K562 (cell line): Measurements from ENCODE around the gene LATS1. TPM values are rescaled to one million over a fixed set of nuclear protein-coding genes. Genes with fewer than 3 reads are reported as not detected.
A peak's percentile ranks its signal among the peaks of the same experiment; 100 is the strongest.

Experiments used
- ARHGAP35 ChIP-seq: fragments of 450-650 bp; IDR thresholded peaks from 2 replicates; pipeline ENCODE4 v1.6.1; 2018; ENCODE audit not compliant: partially characterized antibody
- CCAR2 ChIP-seq: fragments of 200-400 bp; formaldehyde crosslinking; IDR thresholded peaks from 2 replicates; pipeline ENCODE4 v1.6.1; 2017; ENCODE audit warnings: mild to moderate bottlenecking, low read depth, low read length
- DACH1 ChIP-seq: fragments of 450-650 bp; IDR thresholded peaks from 2 replicates; pipeline ENCODE4 v1.6.1; 2018; ENCODE audit not compliant: partially characterized antibody
- ERF ChIP-seq: fragments of 450-650 bp; formaldehyde crosslinking; IDR thresholded peaks from 2 replicates; pipeline ENCODE4 v1.4.0; 2020; ENCODE audit warnings: mild to moderate bottlenecking, mixed read lengths
- HBP1 ChIP-seq: fragments of 450-650 bp; formaldehyde crosslinking; IDR thresholded peaks from 2 replicates; pipeline ENCODE4 v1.4.0; 2022; ENCODE audit warnings: missing genetic modification characterization
- HOMEZ ChIP-seq: fragments of 250-450 bp; sonication (Bioruptor Pico); IDR thresholded peaks from 2 replicates; pipeline ENCODE4 v1.4.0; 2020; ENCODE audit warnings: mild to moderate bottlenecking, moderate library complexity
- KDM2B ChIP-seq: fragments of 250-450 bp; sonication (Bioruptor Pico); IDR thresholded peaks from 2 replicates; pipeline ENCODE4 v1.8.0; 2021; ENCODE audit warnings: mild to moderate bottlenecking, moderate library complexity
- MTA1 ChIP-seq: fragments of 450-650 bp; IDR thresholded peaks from 2 replicates; pipeline ENCODE4 v1.6.1; 2017; ENCODE audit warnings: borderline replicate concordance
- NR4A1 ChIP-seq, 2 experiments: fragments of 250-450 bp in 1 of 2; fragments of 450-650 bp in 1 of 2; sonication (Bioruptor Pico) in 1 of 2; IDR thresholded peaks; 2 replicates each; pipeline versions ENCODE4 v1.4.0 to v1.6.1; 2016 to 2020; ENCODE audit warnings: mild to moderate bottlenecking in 2 of 2, missing compliant biosample characterization in 1 of 2, missing genetic modification characterization in 1 of 2, moderate library complexity in 1 of 2
- PBX2 ChIP-seq, 2 experiments: IDR thresholded peaks in 1 of 2; conservative IDR thresholded peaks in 1 of 2; 2 replicates each; pipeline ENCODE4 v1.6.1; 2016; ENCODE audit warnings: low read depth in 2 of 2, mild to moderate bottlenecking in 1 of 2, missing compliant biosample characterization in 1 of 2, missing genetic modification characterization in 1 of 2, moderate library complexity in 1 of 2
- ZNF398 ChIP-seq: fragments of 250-450 bp; sonication (Bioruptor Pico); IDR thresholded peaks from 2 replicates; pipeline ENCODE4 v1.8.0; 2021; ENCODE audit warnings: moderate library complexity, mild to moderate bottlenecking, inconsistent platforms
- ZNF57 ChIP-seq: fragments of 450-650 bp; formaldehyde crosslinking; IDR thresholded peaks from 2 replicates; pipeline ENCODE4 v1.4.0; 2020; ENCODE audit warnings: mild to moderate bottlenecking, moderate library complexity
- polyA plus RNA-seq, 8 experiments: library from polyadenylated mRNA; depleted of rRNA in 4 of 8; stranded (reverse) in 5 of 8; unstranded in 3 of 8; fragments of >200 nt; fragmentation: Nextera tagmentation in 2 of 8; fragmentation: Illumina TruSeq in 1 of 8; extraction: Ambion mirVana in 2 of 8; extraction: Trizol in 1 of 8; gene quantifications; 2 replicates each; pipeline versions ENCODE4 v1.2.1 to v1.2.3, GENCODE V29; 2011 to 2014; ENCODE audit warnings: inconsistent platforms in 1 of 8, missing spikeins in 1 of 8
- total RNA-seq, 7 experiments: library from RNA; depleted of rRNA in 6 of 7; stranded (reverse); fragments of >200 nt in 6 of 7; fragmentation: Illumina TruSeq in 2 of 7; extraction: Trizol in 2 of 7; gene quantifications; 2 replicates each; pipeline versions ENCODE4 v1.2.1 to v1.2.3, GENCODE V29; 2011 to 2021; ENCODE audit warnings: low replicate concordance in 1 of 7

The LATS1 gene
- total and polyA plus RNA-seq, 9 of the 15 experiments (the other 6 are each of a cell fraction or from before 2014, with no cell fraction given), result 5.0 to 36.3 (median 18.4) TPM

GRCh38 chr6:149648148-149649145 lies 69.5 kb downstream of the LATS1 start, which contains the start of gene KATNA1 (continued):
- TF ChIP-seq ERF (CRISPR knock-in tag), result 0 out of 2 replicates have a peak, but pooled peaks have one; percentile 38
- no peak for TF ChIP-seq ZNF398 (CRISPR knock-in tag)
- TF ChIP-seq HOMEZ, result peak; percentile 77; the same call in 1 of the 2 replicates
- TF ChIP-seq ZNF57 (CRISPR knock-in tag), result no peak
- TF ChIP-seq CCAR2, result no peak
- no peak for TF ChIP-seq DACH1
- TF ChIP-seq HBP1, result 0 out of 2 replicates have a peak, but pooled peaks have one; percentile 53
- TF ChIP-seq NR4A1 (CRISPR knock-in tag; IDR thresholded peaks at IDR 0.05), result no peak; the same call in 1 of the 2 replicates
- no peak for TF ChIP-seq NR4A1 (tag; IDR thresholded peaks at IDR 0.05)
- TF ChIP-seq PBX2 (CRISPR knock-in tag; IDR thresholded peaks at IDR 0.05; ENCODE audit: low read depth), result no peak
- TF ChIP-seq PBX2 (tag; conservative IDR thresholded peaks at IDR 0.05; ENCODE audit: low read depth), result no peak
- no peak for TF ChIP-seq ARHGAP35
- no peak for TF ChIP-seq MTA1
- TF ChIP-seq KDM2B (CRISPR knock-in tag), result no peak
